Measurements from ENCODE around the gene CKAP4.

Gene CKAP4

GRCh38 chr12:106240821-106241220 lies 7.0 kb downstream of the CKAP4 start:
- DNase-seq (ENCODE audit: low spot score): no peak

DNA sequence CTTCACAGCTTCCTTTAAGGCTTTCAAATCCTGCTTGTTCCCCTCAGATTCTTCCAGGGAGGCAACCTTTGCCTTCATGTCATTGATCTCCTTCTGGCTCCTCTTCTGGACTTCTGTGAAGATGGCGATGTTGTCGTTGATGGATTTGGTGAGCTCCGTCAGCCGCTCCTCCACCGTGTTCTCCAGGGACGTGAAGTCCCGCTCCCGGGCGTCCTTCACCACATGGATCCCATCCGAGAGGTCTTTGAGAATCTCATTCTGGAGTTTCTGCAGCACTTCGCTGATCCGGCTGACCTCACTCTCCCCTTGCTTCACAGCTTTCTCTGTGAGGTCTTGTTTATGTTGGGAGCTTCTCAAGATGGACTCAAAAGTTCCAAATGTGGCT lies 7.9 kb downstream of the CKAP4 start:
- DNase-seq (ENCODE audit: low spot score): no peak

GRCh38 chr12:106239241-106239950 lies 8.4 kb downstream of the CKAP4 start:
- DNase-seq (ENCODE audit: low spot score): no peak

- DNase-seq (ENCODE audit: low spot score): no peak
These were observed 9.7 kb downstream of the CKAP4 start for GRCh38 chr12:106238146-106238545.

DNA sequence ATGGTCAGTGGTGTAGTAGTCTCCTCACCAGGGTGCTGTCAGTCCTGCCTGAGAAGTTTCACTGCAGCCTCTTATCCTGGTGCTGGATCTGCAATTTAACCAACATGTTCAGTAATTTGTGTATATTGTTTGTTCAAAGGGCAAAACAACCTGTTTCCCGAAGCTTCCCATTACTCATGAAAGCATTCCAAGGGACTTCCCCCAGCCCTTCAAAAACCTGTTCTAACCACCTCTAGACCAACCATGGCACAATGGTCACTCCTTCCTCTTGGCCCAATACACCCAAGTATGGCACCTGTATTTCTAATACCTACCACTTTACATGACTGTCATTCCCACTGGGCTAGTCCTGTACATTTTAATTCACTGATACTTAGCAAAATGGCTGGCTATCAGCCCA lies 12.1 kb downstream of the CKAP4 start:
- DNase-seq (ENCODE audit: low spot score): no peak

- no peak for DNase-seq (ENCODE audit: low spot score)
These were observed 13.4 kb downstream of the CKAP4 start for GRCh38 chr12:106234449-106234848.

DNA sequence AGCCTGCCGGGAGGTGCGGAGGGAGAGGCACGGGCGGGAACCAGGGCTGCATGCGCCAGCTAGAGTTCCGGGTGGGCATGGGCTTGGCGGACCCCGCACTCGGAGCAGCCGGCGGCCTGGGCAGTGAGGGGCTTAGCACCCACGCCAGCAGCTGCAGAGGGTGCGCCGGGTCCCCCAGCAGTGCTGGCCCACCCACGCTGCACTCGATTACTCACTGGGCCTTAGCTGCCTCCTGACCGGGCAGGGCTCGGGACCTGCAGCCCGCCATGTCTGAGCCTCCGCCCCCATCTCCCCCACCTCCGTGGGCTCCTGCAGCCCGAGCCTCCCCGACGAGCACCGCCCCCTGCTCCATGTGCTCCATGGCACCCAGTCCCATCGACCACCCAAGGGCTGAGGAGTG lies 14.8 kb downstream of the CKAP4 start:
- no peak for DNase-seq (ENCODE audit: low spot score)

- no peak for DNase-seq (ENCODE audit: low spot score)
These were observed 18.7 kb downstream of the CKAP4 start for GRCh38 chr12:106229036-106229591.

- DNase-seq (ENCODE audit: low spot score): no peak
These were observed 19.5 kb downstream of the CKAP4 start for GRCh38 chr12:106228320-106228710.

- DNase-seq (ENCODE audit: low spot score): peak; percentile 37
These were observed 20.0 kb downstream of the CKAP4 start for GRCh38 chr12:106227641-106228319.

- peak; percentile 43 for DNase-seq (ENCODE audit: low spot score)
These were observed 20.8 kb downstream of the CKAP4 start for GRCh38 chr12:106226884-106227640.

DNA sequence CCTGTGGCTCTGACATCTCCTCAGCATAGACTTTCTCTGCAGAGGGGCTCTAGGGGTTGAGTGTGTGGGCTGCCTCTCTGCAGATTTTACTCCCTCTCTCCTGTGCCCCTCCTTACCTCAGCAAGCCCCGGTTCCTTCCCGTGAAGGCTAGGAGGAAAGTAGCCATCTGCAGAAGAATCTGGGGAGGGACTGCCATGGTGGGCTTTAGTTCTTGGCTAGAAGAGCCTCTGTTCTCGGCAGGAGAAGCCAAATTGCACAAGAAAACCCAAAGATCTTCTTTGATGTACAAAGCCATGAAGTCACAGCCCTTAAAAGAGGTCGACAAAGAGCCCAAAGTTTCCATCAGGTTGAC lies 23.5 kb downstream of the CKAP4 start:
- no peak for DNase-seq (ENCODE audit: low spot score)

DNA sequence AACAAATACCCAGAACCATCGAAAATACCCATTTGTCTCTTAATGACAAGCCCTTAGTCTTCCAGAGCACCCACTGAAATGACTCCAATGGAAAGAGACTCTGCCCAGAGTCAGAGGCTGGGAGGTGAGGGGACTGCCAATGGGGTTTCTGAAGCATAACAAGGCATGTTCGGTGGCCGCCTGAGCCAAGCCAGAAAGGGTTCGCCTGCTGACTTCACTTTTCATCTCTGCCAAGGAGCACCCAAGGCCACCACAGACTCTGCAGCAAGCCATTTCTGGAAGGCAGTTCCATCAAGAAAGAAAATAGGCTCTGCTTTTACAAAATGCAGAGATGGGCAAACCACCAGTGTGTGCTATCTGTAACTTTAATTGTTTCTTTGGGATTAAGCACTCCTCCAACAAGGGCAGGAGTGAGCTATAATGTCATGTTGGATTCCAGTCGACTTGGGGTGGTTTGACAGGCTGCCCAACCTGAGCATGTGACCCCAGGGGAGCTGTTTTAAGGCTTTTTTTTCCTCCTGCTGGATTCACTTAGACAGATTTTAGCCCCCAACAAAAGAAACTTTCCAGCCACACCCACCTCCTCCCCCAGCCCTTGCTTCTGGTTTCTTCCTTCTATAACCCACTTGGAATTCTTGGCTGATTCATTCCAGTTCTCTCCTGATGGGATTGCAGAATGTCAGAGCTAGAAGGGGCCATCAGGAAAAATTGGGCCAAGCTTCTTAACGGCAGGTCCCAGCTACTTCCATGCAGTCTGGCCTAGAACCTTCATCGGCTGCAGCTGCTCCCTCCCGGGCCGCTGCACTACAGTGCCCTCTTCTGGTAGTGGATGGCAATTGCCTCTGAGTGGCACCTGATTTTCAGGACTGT lies 24.1 kb downstream of the CKAP4 start:
- peak; percentile 77 for DNase-seq (ENCODE audit: low spot score)

DNA sequence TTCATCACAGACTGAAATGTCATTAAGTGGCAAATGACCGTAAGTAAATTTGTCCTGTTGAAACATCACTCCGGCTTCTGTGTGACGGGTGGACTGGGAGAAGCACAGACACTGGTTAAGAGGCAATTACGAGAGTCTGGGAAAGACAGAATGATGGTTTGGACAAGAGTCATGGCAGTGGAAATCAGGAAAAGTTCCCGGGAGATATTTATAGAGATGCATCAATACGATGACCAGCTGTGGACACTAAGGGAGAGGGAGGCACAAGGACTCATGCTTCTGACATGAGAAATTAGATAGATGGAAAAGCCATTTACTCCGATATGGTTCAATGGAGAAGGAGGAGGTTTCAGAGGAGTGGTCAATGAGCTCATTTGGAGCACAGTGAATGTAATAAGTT lies 27.3 kb downstream of the CKAP4 start:
- no peak for DNase-seq (ENCODE audit: low spot score)

DNA sequence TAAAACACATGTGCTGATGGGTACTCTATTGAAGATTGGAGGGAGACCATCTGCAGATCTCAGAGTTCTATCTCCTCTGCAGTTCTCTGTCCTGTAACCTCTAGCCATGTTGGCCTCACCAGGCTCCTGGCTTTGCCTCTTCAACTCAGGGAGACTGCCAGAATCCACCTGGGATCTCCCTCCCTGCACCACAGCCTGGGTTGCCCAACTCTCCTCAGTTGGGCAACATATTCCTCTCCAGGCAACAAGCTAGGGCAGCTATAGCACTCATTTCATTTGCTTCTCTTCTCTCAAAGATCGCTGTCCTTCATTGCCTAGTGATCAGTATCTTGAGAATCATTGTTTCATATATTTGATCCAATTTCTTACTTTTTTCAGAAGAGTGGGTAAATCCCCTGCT lies 28.8 kb downstream of the CKAP4 start:
- no peak for DNase-seq (ENCODE audit: low spot score)

DNA sequence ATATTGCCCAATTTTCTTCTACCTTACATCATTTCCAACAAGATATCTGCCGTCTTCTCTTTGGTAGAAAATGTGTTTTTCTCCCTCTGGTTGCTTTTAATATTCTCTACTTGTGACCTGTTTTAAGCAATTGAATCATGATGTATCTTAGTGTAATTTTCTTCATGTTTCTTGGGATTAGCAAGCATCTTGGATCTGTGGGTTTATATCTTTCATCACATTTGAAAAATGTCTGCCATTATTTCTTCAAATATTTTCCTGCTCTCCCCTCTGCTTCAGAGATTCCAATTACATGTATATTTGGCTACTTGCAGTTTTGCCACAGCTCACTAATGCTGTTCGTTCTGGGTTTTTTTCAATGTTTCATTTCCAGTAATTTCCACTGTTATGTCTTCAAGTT lies 30.1 kb downstream of the CKAP4 start:
- no peak for DNase-seq (ENCODE audit: low spot score)

DNA sequence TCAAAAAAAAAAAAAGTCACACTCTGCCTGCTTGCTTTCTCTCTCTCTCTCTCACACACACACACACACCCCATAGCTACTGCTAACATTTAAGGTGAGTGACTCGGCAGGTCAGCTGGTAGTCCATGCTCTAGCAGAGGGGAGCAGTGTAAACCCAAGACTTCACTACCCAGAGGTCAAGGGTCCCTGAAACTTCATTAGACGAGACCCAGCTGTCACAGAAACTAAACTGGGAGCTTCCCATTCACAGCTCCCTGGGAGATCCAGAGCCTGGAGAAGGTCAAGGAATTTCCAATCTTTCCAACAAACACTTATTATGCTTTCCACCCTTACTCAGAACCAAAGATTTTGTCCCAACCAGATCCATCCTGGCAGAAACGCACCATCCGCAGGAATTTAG lies 33.2 kb downstream of the CKAP4 start:
- no peak for DNase-seq (ENCODE audit: low spot score)

GRCh38 chr12:106213662-106214061 lies 34.2 kb downstream of the CKAP4 start:
- no peak for DNase-seq (ENCODE audit: low spot score)

DNA sequence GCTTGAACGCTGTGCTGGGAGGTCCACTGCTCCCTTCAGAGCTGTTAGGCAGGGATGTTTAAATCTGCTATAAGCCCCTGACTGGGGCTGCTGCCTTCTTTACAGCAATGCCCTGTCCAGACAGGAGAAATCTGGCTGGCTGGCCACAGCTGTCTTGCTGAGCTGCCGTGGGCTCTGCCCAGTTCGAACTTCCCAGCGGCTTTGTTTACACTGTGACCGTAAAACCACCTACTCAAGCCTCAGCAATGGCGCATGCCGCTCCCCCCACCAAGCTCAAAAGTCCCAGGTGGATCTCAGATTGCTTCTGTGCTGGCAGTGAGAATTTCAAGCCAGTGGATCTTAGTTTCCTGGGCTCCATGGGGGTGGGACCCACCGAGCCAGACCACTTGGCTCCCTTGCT lies 35.8 kb downstream of the CKAP4 start:
- DNase-seq (ENCODE audit: low spot score): no peak

DNA sequence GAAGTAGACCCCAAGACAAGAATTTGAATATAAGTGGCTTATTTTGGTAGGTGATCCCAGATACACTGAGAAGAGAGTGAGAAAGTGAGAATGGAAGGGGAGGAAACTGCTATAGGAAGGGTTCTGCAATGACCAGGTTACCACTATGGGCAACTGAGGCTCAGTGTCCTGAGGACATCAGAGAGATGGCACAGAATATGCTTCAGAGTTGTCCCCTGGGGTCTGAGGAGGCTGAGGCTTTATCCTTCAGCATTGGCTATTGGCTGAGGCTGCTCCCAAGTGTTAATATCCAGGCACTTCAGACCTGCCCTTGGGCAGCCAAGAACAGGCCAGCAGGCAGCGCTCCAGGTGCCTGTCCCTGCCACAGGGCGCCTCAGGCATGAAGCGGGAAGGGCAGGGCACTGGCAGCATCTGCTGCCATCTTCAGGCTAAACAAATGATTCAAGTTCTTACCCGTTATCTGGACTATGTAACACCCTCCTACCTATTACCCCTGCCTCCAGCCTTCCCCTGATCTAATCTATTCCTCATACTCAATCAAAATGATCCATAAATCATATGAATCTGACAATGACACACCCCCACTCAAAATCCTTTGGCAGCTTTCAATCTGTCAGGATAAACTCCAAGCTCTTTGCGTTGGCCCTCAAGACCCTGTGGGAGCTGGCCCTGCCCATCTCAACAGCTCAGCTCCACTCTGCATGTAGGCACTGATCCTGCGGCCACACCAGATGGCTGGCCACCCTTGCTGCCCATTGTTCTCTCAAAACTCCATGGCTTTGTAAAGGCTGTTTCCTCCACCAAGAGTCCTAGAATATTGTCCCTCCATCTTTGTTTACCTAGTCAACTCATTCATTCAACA lies 42.4 kb downstream of the CKAP4 start:
- no peak for DNase-seq (ENCODE audit: low spot score)

DNA sequence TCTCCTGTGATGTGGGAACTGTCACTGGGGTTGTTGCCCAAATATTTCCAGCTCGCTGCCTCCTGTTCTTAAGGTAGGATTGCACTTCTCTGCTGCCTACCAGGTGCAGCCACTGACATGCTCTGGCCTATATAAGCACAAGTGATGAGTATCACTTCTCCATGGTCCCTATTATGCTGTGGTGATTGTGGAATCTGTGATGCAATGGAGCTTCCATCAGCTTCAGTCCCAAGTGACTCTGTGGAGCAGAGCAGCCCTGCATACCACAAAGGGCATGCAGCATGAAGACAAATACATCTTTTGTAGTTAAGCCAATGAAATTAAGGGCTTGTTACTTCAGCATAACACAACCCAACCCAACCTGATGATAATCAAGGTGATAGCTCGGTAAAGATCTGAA lies 43.5 kb downstream of the CKAP4 start:
- DNase-seq (ENCODE audit: low spot score): no peak

Data from activated CD4-positive, alpha-beta T cell treated with anti-CD3 and anti-CD28 coated beads, Interleukin-2, Interleukin-4, amounts not matched to agents 100 ng/mL and 50 ng/mL, durations not matched to agents 16 hours and 8 hours (primary cell).